ENCODE results near the gene SERINC5. TPM values are rescaled to one million over a fixed set of nuclear protein-coding genes. Genes with fewer than 3 reads are reported as not detected.

The SERINC5 gene
- polyA plus RNA-seq, 1 experiment: 11.0 TPM

DNA sequence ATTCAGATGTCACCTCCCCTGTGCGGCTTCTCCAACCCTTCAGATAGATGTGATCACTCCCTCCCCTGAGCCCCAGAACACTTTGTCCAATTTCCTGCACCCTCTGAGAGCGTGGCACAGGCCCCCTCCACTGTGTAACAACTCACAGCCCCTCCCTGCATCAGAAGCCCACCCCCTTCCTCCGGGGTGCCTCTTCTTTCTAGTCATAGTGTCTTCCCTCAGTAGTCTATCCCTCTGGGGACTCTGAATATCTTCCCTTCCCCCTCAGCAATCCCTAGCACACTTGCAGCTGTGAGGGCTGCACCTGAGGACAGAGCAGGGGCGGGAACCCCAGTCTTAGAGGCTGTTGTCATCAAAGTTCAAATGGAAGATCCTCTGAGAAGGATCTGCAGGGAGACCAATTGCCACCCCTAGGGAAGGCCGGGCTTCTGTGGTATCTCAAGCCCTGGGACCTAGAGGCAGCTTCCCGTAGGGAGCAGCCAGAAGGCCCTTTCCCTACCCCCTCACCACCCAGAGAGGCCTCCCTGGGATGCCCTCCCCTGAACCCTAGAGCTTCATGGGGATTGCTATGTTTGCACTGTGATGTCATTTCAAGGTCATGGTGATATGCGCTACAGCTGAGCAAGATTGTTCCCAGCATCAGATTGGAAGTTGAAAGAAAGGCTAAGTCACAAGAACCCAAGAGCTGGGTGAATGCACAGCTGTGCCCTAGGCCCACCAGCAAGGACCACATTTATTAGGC, 150.0 kb downstream of the SERINC5 start:
- Histone ChIP-seq H3K36me3 (ENCODE audit: control insufficient read depth, insufficient read depth, low read length) (no peaks in the 10 kb centered on the region), H3K4me3 (ENCODE audit: low read depth, low read length) (no peak overlapping the region), H3K27me3 (ENCODE audit: control insufficient read depth, insufficient read depth, low read length) (peaks cover 1% of the 10 kb centered on the region)
- ChIA-PET CTCF (interaction anchor here (1.0 kb wide), 1 partner anchor 22 kb away, joined by 3 read pairs; no protein-coding TSS in a partner anchor), POLR2A (no interaction called here)
- TF ChIP-seq, protein P1, sequence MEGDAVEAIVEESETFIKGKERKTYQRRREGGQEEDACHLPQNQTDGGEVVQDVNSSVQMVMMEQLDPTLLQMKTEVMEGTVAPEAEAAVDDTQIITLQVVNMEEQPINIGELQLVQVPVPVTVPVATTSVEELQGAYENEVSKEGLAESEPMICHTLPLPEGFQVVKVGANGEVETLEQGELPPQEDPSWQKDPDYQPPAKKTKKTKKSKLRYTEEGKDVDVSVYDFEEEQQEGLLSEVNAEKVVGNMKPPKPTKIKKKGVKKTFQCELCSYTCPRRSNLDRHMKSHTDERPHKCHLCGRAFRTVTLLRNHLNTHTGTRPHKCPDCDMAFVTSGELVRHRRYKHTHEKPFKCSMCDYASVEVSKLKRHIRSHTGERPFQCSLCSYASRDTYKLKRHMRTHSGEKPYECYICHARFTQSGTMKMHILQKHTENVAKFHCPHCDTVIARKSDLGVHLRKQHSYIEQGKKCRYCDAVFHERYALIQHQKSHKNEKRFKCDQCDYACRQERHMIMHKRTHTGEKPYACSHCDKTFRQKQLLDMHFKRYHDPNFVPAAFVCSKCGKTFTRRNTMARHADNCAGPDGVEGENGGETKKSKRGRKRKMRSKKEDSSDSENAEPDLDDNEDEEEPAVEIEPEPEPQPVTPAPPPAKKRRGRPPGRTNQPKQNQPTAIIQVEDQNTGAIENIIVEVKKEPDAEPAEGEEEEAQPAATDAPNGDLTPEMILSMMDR (IDR thresholded peaks at IDR 0.05; ENCODE audit: insufficient read depth, low read depth, low read length): no peak
- DNase-seq (ENCODE audit: low read depth): no peak

DNA sequence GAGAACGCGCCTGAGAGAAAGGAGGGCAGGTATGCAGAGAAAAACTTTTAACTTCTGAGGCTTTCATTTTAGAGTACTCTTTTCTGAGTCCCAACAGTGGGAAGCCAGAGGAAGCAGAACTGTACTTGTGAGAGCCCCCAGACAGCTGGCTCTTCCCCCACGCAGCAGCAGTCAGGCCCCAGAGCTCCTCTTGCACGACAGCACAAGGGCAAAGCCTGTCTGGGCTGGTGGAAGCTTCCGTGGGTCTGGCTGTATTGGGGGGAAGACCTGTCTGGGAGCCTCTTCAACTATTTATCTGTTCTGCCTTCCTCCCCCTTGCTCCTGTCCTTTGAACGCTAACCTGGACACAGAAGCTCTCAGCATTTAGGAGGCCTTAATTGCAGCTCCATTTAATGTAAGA, 152.5 kb downstream of the SERINC5 start:
- DNase-seq (ENCODE audit: low read depth): no peak
- H3K4me3 ChIP-seq (ENCODE audit: low read depth, low read length): no peak overlapping the region
- TF ChIP-seq, protein P1 (IDR thresholded peaks at IDR 0.05; ENCODE audit: insufficient read depth, low read depth, low read length): no peak
- H3K27me3 ChIP-seq (ENCODE audit: control insufficient read depth, insufficient read depth, low read length): peaks cover 1% of the 10 kb centered on the region
- POLR2A ChIA-PET: no interaction called here
- CTCF ChIA-PET: interaction anchor here (0.9 to 1.6 kb wide), 3 partner anchors 8 to 204 kb away, joined by 3 read pairs; no protein-coding TSS in a partner anchor
- H3K36me3 ChIP-seq (ENCODE audit: control insufficient read depth, insufficient read depth, low read length): no peaks in the 10 kb centered on the region

DNA sequence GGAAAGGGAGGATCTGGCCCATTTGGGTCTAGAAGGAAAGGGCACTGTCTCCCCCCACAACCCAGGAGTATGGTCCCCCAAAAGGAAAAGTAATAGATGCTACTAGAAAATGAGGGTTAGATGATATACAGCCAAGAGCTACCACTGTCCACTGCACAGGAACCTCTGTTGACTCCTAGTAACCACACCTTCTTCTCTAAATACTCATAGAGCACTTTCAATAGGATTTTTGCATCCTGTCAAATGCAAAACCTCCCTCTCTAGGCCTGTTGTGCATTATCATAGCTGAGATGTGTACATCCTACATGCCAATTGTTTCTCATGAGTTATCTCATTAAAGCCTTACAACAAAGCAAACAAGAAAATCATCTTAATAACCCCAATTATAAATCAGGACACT, 153.9 kb downstream of the SERINC5 start:
- TF ChIP-seq, protein P1 (IDR thresholded peaks at IDR 0.05; ENCODE audit: insufficient read depth, low read depth, low read length): no peak
- no peaks in the 10 kb centered on the region for H3K36me3 ChIP-seq (ENCODE audit: control insufficient read depth, insufficient read depth, low read length)
- peaks cover 1% of the 10 kb centered on the region for H3K27me3 ChIP-seq (ENCODE audit: control insufficient read depth, insufficient read depth, low read length)
- DNase-seq (ENCODE audit: low read depth): no peak
- ChIA-PET POLR2A (no interaction called here), CTCF (interaction anchor here (0.9 to 1.4 kb wide), 2 partner anchors 10 to 173 kb away, joined by 3 to 4 read pairs; no protein-coding TSS in a partner anchor)
- H3K4me3 ChIP-seq (ENCODE audit: low read depth, low read length): no peak overlapping the region

DNA sequence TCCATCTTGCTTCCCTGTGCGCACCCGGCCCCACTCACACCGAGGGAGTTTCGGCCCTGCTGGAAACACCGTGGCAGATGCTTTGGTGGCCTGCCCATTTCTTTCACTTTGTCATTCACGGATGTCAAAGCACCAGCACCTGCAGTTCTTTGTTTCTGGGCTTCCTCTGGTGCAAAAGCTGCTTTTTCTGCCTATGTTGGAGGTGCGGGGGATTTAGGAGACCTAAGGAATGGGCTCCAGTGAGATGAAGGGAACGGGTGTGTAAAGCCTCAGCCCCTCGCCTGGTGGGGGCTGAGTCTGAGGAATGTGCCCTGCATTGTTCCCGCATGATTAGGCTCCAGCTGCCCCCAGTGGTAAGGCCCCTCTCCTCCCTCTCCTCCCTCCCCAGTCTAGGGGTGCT, 158.4 kb downstream of the SERINC5 start:
- no peak overlapping the region for H3K4me3 ChIP-seq (ENCODE audit: low read depth, low read length)
- TF ChIP-seq, protein P1 (IDR thresholded peaks at IDR 0.05; ENCODE audit: insufficient read depth, low read depth, low read length): no peak
- ChIA-PET CTCF (interaction anchor here (0.9 to 3.4 kb wide), 4 partner anchors 13 to 211 kb away, joined by 3 to 23 read pairs (median 4); no protein-coding TSS in a partner anchor), POLR2A (no interaction called here)
- no peaks in the 10 kb centered on the region for H3K27me3 ChIP-seq (ENCODE audit: control insufficient read depth, insufficient read depth, low read length)
- no peak for DNase-seq (ENCODE audit: low read depth)
- H3K36me3 ChIP-seq (ENCODE audit: control insufficient read depth, insufficient read depth, low read length): no peaks in the 10 kb centered on the region

DNA sequence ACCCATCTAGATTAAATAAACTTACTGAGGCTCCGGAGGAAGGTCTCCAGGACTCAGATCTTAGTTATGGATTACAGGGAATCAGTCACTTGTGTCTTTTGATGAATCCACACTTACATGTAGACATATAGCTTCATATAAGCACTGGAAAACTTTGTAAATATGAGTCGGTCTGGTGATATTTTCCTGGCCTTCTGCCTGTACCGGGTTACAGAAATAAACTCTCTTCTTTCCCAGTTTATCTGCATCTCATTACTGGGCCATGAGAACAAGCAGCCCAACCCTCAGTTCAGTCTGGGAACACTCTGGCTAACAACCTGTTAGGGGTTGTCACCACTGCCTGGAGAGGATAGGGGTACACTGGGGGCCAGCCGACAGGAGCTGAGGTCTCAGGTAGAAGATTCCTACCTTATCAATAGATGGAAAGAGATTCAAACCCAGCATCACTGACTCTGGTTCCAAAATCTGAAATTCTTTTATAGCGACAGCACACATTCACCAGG, 161.6 kb downstream of the SERINC5 start:
- POLR2A ChIA-PET: no interaction called here
- Histone ChIP-seq H3K36me3 (ENCODE audit: control insufficient read depth, insufficient read depth, low read length) (no peaks in the 10 kb centered on the region), H3K27me3 (ENCODE audit: control insufficient read depth, insufficient read depth, low read length) (no peaks in the 10 kb centered on the region), H3K4me3 (ENCODE audit: low read depth, low read length) (no peak overlapping the region)
- TF ChIP-seq, protein P1 (IDR thresholded peaks at IDR 0.05; ENCODE audit: insufficient read depth, low read depth, low read length): no peak
- CTCF ChIA-PET: interaction anchor here (1.3 to 11.7 kb wide), 3 partner anchors 11 to 212 kb away, joined by 4 to 172 read pairs (median 8); no protein-coding TSS in a partner anchor
- DNase-seq (ENCODE audit: low read depth): no peak

All from BJ (cell line).